WTC11 (cell line): Measurements from ENCODE around the gene PDCD10.

Experiments used
- ATF3 ChIP-seq: sonication (generic); formaldehyde crosslinking; conservative IDR thresholded peaks from 2 replicates; pipeline ENCODE4 v1.8.1; 2022; ENCODE audit warnings: mild to moderate bottlenecking, missing genetic modification reagents
- ZNF263 ChIP-seq: sonication (generic); formaldehyde crosslinking; IDR thresholded peaks from 2 replicates; pipeline ENCODE4 v1.8.1; 2022; ENCODE audit warnings: low read depth, mild to moderate bottlenecking, moderate library complexity, missing genetic modification reagents

GRCh38 chr3:167731393-167731792 lies 3.3 kb downstream of the PDCD10 start:
- no peak for TF ChIP-seq ZNF263 (CRISPR knock-in tag)
- TF ChIP-seq ATF3, result no peak
